ENCODE measurements around the gene CCDC60.

Gene CCDC60

DNA sequence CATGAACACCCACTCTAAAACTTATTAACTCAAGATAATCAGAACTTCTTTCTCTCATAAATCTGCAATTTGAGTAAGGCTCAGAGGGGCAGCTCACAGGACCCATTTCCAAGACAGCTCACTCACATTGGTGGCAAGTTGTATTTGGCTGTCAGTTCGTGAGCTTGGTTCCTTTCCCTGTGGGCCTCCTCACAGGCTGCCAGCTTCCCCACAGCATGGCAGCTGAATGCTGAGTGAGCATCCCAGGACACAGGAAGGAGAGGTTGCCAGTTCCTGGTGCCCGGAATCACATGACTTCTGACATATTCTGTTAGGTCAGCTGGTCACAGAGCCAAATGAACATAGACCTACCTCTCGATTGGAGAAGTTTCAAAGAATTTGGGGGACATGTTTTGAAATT, 142.4 kb downstream of the CCDC60 start:
- H3K27me3 ChIP-seq (ENCODE audit: control insufficient read depth in 1 of 2, insufficient read depth in 2 of 2, low read length in 2 of 2): no peaks in the 10 kb centered on the region
- H3K4me3 ChIP-seq (ENCODE audit: low read depth in 1 of 2, low read length in 2 of 2): no peak overlapping the region
- no peak overlapping the region for H3K27ac ChIP-seq (ENCODE audit: low read depth, low read length)
- no peaks in the 10 kb centered on the region for H3K36me3 ChIP-seq (ENCODE audit: insufficient read depth, low read length)
- H3K4me1 ChIP-seq (ENCODE audit: insufficient read depth, low read length): peaks cover 4% of the 10 kb centered on the region
- no peaks in the 10 kb centered on the region for H3K9me3 ChIP-seq (ENCODE audit: low read length)
- H3K9ac ChIP-seq (ENCODE audit: low read length): no peak overlapping the region

DNA sequence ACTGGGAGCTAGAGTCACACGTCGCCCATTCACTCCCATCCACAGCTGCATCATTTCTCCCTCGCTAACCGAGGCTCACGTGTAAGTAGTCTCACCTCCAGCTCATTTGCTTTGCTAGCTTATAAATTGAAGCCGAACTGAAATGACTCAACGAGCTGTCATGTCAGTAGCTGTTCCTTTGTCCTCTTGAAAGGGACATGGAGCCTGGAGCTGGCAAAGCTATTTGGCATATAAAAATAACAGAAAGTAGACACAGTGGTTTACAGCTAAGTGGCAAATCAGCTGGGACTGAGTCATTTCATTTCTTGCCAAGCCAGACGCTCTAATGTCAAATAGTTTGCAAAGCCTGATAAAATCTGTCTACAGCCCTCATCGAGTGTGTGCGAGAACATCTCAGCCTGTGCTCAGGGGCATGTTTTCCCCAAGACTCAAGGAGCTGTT, 144.6 kb downstream of the CCDC60 start:
- Histone ChIP-seq H3K36me3 (ENCODE audit: insufficient read depth, low read length) (no peaks in the 10 kb centered on the region), H3K9ac (ENCODE audit: low read length) (no peak overlapping the region), H3K27me3 (ENCODE audit: control insufficient read depth in 1 of 2, insufficient read depth in 2 of 2, low read length in 2 of 2) (no peaks in the 10 kb centered on the region), H3K27ac (ENCODE audit: low read depth, low read length) (no peak overlapping the region), H3K4me1 (ENCODE audit: insufficient read depth, low read length) (peaks cover 3% of the 10 kb centered on the region), H3K9me3 (ENCODE audit: low read length) (no peaks in the 10 kb centered on the region), H3K4me3 (ENCODE audit: low read depth in 1 of 2, low read length in 2 of 2) (no peak overlapping the region)

DNA sequence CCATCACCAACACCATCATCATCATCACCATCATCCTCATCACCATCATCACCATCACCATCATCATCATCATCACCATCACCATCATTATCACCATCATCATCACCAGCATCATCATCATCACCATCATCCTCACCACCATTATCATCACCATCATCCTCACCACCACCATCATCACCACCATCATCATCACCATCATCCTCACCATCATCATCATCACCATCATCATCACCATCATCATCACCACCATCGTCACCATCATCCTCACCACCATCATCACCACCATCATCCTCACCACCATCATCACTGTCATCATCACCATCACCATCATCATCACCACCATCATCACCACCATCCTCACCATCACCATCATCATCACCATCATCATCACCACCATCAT, 146.0 kb downstream of the CCDC60 start:
- no peaks in the 10 kb centered on the region for H3K27me3 ChIP-seq (ENCODE audit: control insufficient read depth in 1 of 2, insufficient read depth in 2 of 2, low read length in 2 of 2)

DNA sequence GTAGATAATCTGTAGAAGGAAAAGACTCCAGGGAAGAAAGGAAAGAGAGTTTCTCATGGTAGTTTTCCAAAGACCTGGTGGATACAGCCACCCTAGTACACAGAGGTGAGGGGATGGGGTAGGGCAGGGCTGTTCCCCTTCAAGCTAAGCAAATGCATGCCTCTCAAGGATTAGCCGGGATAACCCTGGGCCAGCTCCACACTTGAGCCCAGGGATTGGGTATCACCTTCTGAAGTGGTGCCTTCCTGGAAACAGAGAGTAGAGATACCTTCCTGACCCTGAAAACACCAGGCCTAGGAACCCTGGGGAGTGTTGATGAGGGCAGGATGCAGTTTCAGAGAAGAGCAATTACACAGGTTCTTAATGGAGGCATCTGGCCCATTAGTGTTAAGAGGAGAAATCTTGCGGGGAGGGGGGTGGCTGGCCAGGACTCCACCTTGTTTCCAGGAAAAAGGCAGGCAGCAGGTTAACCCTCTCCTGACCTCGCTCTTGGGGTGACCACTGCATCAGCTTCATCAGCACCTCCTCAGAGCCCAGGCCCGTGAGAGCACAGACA, 152.1 kb downstream of the CCDC60 start:
- H3K4me3 ChIP-seq (ENCODE audit: low read depth in 1 of 2, low read length in 2 of 2): no peak overlapping the region
- H3K27ac ChIP-seq (ENCODE audit: low read depth, low read length): no peak overlapping the region
- no peaks in the 10 kb centered on the region for H3K36me3 ChIP-seq (ENCODE audit: insufficient read depth, low read length)
- H3K27me3 ChIP-seq (ENCODE audit: control insufficient read depth in 1 of 2, insufficient read depth in 2 of 2, low read length in 2 of 2): no peaks in the 10 kb centered on the region
- no peak overlapping the region for H3K9ac ChIP-seq (ENCODE audit: low read length)
- no peaks in the 10 kb centered on the region for H3K9me3 ChIP-seq (ENCODE audit: low read length)
- H3K4me1 ChIP-seq (ENCODE audit: insufficient read depth, low read length): no peaks in the 10 kb centered on the region

More for the DNA sequence above, 146.0 kb downstream of the CCDC60 start:
- Histone ChIP-seq H3K9ac (ENCODE audit: low read length) (no peak overlapping the region), H3K9me3 (ENCODE audit: low read length) (no peaks in the 10 kb centered on the region), H3K4me3 (ENCODE audit: low read depth in 1 of 2, low read length in 2 of 2) (no peak overlapping the region), H3K4me1 (ENCODE audit: insufficient read depth, low read length) (no peaks in the 10 kb centered on the region), H3K27ac (ENCODE audit: low read depth, low read length) (no peak overlapping the region), H3K36me3 (ENCODE audit: insufficient read depth, low read length) (no peaks in the 10 kb centered on the region)

DNA sequence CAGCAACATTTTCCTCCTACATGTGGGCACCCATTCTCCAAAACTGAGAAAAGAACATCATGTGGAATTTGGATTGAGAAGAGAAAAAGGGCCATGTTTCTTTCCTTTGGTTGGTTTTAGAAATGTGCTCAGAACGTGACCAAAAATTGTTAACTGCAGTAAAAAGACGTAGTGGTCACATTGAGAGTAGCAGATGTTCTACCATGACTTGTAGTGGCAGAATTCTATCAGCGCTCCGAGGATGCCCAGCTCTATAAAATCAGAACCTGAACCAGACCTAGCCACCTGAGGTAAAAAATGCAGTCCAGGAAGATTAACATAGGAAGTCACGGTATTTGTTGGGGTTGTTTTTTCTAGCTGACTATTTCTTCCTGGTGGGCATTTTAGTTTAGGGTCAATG, 157.3 kb downstream of the CCDC60 start:
- Histone ChIP-seq H3K27ac (ENCODE audit: low read depth, low read length) (no peak overlapping the region), H3K4me1 (ENCODE audit: insufficient read depth, low read length) (no peaks in the 10 kb centered on the region), H3K9me3 (ENCODE audit: low read length) (no peaks in the 10 kb centered on the region), H3K27me3 (ENCODE audit: control insufficient read depth in 1 of 2, insufficient read depth in 2 of 2, low read length in 2 of 2) (no peaks in the 10 kb centered on the region), H3K4me3 (ENCODE audit: low read depth in 1 of 2, low read length in 2 of 2) (no peak overlapping the region), H3K9ac (ENCODE audit: low read length) (no peak overlapping the region), H3K36me3 (ENCODE audit: insufficient read depth, low read length) (no peaks in the 10 kb centered on the region)

DNA sequence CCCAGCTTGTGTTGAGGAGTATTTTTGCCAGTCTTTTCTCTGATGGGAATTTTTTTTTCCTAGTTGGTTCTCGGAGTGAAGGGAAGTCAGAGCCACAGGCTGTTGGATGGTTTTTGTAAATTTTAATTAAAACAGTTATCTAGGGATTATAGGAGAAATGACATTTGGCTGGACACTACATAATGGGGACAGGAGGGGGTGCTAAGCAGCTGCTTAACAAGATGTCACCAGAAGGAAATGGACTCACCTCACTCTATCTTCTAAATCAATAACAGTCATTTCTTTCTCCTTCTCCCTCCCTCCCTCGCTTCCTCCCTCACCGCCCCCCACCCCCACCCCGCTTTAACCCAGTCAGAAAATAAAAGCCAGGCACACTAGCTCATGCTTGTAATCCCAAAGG, 165.7 kb downstream of the CCDC60 start:
- no peaks in the 10 kb centered on the region for H3K9me3 ChIP-seq (ENCODE audit: low read length)
- H3K36me3 ChIP-seq (ENCODE audit: insufficient read depth, low read length): no peaks in the 10 kb centered on the region
- H3K4me1 ChIP-seq (ENCODE audit: insufficient read depth, low read length): no peaks in the 10 kb centered on the region
- H3K27me3 ChIP-seq (ENCODE audit: control insufficient read depth in 1 of 2, insufficient read depth in 2 of 2, low read length in 2 of 2): no peaks in the 10 kb centered on the region
- no peak overlapping the region for H3K9ac ChIP-seq (ENCODE audit: low read length)
- no peak overlapping the region for H3K4me3 ChIP-seq (ENCODE audit: low read depth in 1 of 2, low read length in 2 of 2)
- H3K27ac ChIP-seq (ENCODE audit: low read depth, low read length): no peak overlapping the region

DNA sequence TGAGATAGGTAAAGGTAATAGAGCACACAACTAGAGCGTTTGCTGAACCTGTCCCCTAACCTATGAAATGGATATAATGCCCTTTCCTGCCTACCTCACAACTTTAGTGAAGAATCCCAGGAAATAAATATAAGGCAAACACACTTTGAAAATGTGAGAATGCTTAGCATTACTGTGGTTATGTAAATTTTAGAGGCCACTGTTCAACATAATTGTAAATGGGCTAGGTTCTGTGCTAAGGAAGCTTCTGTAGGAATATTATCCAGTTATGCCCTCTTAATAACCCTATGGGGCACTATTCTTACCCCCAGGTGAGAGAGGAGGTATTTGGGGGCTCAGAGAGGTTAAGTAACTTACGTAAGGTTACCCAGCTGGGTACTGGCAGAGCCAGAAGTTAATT, 166.5 kb downstream of the CCDC60 start:
- Histone ChIP-seq H3K9ac (ENCODE audit: low read length) (no peak overlapping the region), H3K9me3 (ENCODE audit: low read length) (no peaks in the 10 kb centered on the region), H3K4me1 (ENCODE audit: insufficient read depth, low read length) (no peaks in the 10 kb centered on the region), H3K4me3 (ENCODE audit: low read depth in 1 of 2, low read length in 2 of 2) (no peak overlapping the region), H3K27ac (ENCODE audit: low read depth, low read length) (no peak overlapping the region), H3K36me3 (ENCODE audit: insufficient read depth, low read length) (no peaks in the 10 kb centered on the region), H3K27me3 (ENCODE audit: control insufficient read depth in 1 of 2, insufficient read depth in 2 of 2, low read length in 2 of 2) (no peaks in the 10 kb centered on the region)

DNA sequence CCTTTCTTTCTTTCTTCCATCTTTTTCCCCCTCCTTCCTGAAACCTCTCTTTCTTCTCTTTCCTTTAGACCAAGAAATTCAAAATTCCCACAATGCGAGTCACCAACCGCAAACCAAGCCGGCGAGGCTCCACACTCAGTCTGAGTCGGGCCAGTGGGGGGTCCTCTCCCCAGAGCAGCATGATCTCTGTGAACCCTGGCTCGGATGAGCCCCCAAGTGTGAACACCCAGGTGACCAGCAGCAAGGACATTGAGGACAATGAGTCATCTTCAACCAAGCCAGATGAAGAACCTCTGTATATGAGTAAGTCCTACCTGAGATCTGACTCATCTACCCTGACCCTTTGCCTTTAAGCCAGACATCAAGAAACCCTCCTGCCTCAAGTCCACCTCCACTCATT, 170.5 kb downstream of the CCDC60 start:
- Histone ChIP-seq H3K4me1 (ENCODE audit: insufficient read depth, low read length) (no peaks in the 10 kb centered on the region), H3K9ac (ENCODE audit: low read length) (no peak overlapping the region), H3K36me3 (ENCODE audit: insufficient read depth, low read length) (no peaks in the 10 kb centered on the region), H3K9me3 (ENCODE audit: low read length) (no peaks in the 10 kb centered on the region), H3K4me3 (ENCODE audit: low read depth in 1 of 2, low read length in 2 of 2) (no peak overlapping the region), H3K27me3 (ENCODE audit: control insufficient read depth in 1 of 2, insufficient read depth in 2 of 2, low read length in 2 of 2) (no peaks in the 10 kb centered on the region), H3K27ac (ENCODE audit: low read depth, low read length) (no peak overlapping the region)

DNA sequence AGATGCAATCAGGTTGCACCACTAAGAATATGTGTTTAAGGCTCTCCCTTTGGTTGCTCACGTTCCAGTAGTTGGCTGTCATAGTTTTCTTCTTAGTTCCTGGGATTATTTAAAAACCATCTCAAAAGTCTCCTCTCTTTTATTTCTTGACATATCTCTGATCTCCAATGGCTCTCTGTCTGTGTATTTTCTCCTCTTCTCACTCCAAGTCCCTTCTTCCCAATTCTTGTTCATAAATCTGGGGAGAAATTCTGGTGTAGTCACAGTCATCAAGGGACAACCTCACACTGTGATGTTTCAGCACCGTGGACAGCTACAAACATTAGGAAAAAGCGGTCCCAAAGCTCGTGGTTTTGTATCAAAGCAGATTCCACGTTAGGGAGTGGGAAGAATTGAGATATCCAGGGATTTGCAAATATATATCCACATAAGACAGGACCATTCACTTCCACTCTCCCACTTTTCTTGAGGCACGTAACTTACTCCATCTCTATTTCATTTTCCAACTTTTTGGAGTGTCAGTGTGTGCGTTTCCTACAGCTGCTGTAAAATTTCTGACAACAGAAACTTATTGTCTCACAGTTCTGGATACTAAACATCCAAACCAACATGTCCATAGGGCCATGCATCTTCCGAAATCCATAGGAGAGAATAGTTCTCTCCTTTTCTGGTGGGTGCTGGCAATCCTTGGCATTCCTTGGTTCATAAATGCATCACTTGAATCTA, 178.4 kb downstream of the CCDC60 start:
- H3K9ac ChIP-seq (ENCODE audit: low read length): no peak overlapping the region
- H3K36me3 ChIP-seq (ENCODE audit: insufficient read depth, low read length): no peaks in the 10 kb centered on the region
- no peaks in the 10 kb centered on the region for H3K4me1 ChIP-seq (ENCODE audit: insufficient read depth, low read length)
- H3K9me3 ChIP-seq (ENCODE audit: low read length): no peaks in the 10 kb centered on the region
- H3K27ac ChIP-seq (ENCODE audit: low read depth, low read length): no peak overlapping the region
- no peaks in the 10 kb centered on the region for H3K27me3 ChIP-seq (ENCODE audit: control insufficient read depth in 1 of 2, insufficient read depth in 2 of 2, low read length in 2 of 2)
- no peak overlapping the region for H3K4me3 ChIP-seq (ENCODE audit: low read depth in 1 of 2, low read length in 2 of 2)

DNA sequence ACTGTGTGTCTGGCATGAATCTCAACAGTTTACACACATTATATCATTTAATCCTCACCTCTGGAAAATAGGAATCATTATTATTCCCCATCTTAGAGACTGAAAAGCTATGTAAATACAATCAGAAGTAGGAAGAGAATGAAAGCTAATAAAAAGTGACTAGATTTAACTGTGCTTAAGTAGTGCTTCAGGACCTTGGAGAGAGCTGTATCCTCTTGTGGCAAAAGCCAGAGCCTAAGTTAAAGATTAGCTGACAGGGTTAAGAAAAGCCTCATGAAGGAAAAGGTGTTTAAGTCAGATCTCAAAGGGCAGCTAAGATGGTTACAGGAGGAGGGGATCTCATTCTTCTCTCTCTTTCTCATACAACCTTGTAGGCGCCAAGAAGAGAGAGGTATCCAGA, 193.7 kb downstream of the CCDC60 start:
- no peaks in the 10 kb centered on the region for H3K4me1 ChIP-seq (ENCODE audit: insufficient read depth, low read length)
- H3K36me3 ChIP-seq (ENCODE audit: insufficient read depth, low read length): no peaks in the 10 kb centered on the region
- H3K4me3 ChIP-seq (ENCODE audit: low read depth in 1 of 2, low read length in 2 of 2): no peak overlapping the region
- no peaks in the 10 kb centered on the region for H3K9me3 ChIP-seq (ENCODE audit: low read length)
- H3K27me3 ChIP-seq (ENCODE audit: control insufficient read depth in 1 of 2, insufficient read depth in 2 of 2, low read length in 2 of 2): no peaks in the 10 kb centered on the region
- H3K9ac ChIP-seq (ENCODE audit: low read length): no peak overlapping the region
- H3K27ac ChIP-seq (ENCODE audit: low read depth, low read length): no peak overlapping the region

DNA sequence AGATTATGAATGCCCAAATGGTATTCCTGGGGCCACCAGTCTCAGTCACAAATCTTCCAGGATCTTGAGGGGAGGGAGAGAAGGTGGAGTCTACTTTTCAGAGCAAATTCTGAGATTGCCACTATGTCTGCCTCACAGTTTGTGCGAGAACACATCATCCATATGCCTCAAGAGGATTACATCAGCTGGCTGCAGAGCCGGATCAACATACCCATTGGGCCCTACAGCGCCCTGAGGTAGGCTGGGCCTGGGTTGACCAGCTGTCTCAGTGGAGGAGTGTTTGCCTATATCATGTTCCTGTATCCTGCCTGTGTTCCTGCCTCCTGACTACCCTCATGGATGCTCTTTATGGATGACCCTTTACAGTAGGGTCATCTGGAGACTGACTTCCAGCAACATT, 205.9 kb downstream of the CCDC60 start:
- no peak overlapping the region for H3K4me3 ChIP-seq (ENCODE audit: low read depth in 1 of 2, low read length in 2 of 2)
- H3K27ac ChIP-seq (ENCODE audit: low read depth, low read length): no peak overlapping the region
- H3K9me3 ChIP-seq (ENCODE audit: low read length): no peaks in the 10 kb centered on the region
- H3K36me3 ChIP-seq (ENCODE audit: insufficient read depth, low read length): no peaks in the 10 kb centered on the region
- no peaks in the 10 kb centered on the region for H3K27me3 ChIP-seq (ENCODE audit: control insufficient read depth in 1 of 2, insufficient read depth in 2 of 2, low read length in 2 of 2)
- no peak overlapping the region for H3K9ac ChIP-seq (ENCODE audit: low read length)
- H3K4me1 ChIP-seq (ENCODE audit: insufficient read depth, low read length): no peaks in the 10 kb centered on the region
